Activated CD4-positive, alpha-beta T cell treated with anti-CD3 and anti-CD28 coated beads, Interleukin-2, amount 50 U/mL, for 16 hours (primary cell): Measurements from ENCODE around the gene ATP5PF.
"Not testable (repeated sequence)": the region's sequence is repeated elsewhere in the genome, so short reads cannot be mapped to it uniquely, and the experiment has no call there.

Experiments used
- DNase-seq: peaks from one replicate; pipeline ENCODE4 v3.0.0-alpha.2; 2020

Gene ATP5PF

GRCh38 chr21:25721987-25722386, 12.7 kb downstream of the ATP5PF start:
- DNase-seq, result no peak

GRCh38 chr21:25717491-25718147, 17.1 kb downstream of the ATP5PF start:
- no peak for DNase-seq

- DNase-seq, result not testable (repeated sequence)
Measured at GRCh38 chr21:25714066-25714465, 20.6 kb downstream of the ATP5PF start.

- DNase-seq, result no peak
Measured at GRCh38 chr21:25710550-25710949, 24.2 kb downstream of the ATP5PF start.

- DNase-seq, result no peak
Measured at GRCh38 chr21:25709684-25710265, 24.9 kb downstream of the ATP5PF start.

- peak; percentile 49 for DNase-seq
Measured at GRCh38 chr21:25708467-25709065, 26.1 kb downstream of the ATP5PF start.

GRCh38 chr21:25701529-25701928, 33.2 kb downstream of the ATP5PF start:
- no peak for DNase-seq

GRCh38 chr21:25700741-25701140, 34.0 kb downstream of the ATP5PF start:
- DNase-seq, result no peak

- DNase-seq, result not testable (repeated sequence)
Measured at GRCh38 chr21:25695461-25695860, 39.2 kb downstream of the ATP5PF start.

GRCh38 chr21:25691976-25692375, 42.7 kb downstream of the ATP5PF start:
- DNase-seq, result no peak

GRCh38 chr21:25689226-25689625, 45.5 kb downstream of the ATP5PF start:
- DNase-seq, result no peak

GRCh38 chr21:25688275-25689155, 46.2 kb downstream of the ATP5PF start:
- no peak for DNase-seq

GRCh38 chr21:25687787-25688186, 46.9 kb downstream of the ATP5PF start:
- no peak for DNase-seq

GRCh38 chr21:25682382-25682781, 52.3 kb downstream of the ATP5PF start:
- no peak for DNase-seq

- no peak for DNase-seq
Measured at GRCh38 chr21:25676451-25676850, 58.3 kb downstream of the ATP5PF start.
